GM23248 (cell line): ENCODE measurements around the gene NBEA. TPM values are rescaled to one million over a fixed set of nuclear protein-coding genes. Genes with fewer than 3 reads are reported as not detected.

Source experiments
- DNase-seq: peaks from one replicate; pipeline ENCODE4 v3.0.0-alpha.2; 2015
- H2AFZ ChIP-seq: fragments of 200-600 bp; sonication (generic); 2 replicates; pipeline ENCODE4 v1.6.1; 2016; ENCODE audit warnings: antibody characterized with exemption
- H3F3A ChIP-seq: fragments of 200-600 bp; sonication (generic); 2 replicates; pipeline ENCODE4 v1.6.1; 2016; ENCODE audit warnings: mild to moderate bottlenecking, antibody characterized with exemption, mixed run types; ENCODE audit not compliant: insufficient read depth
- H3K27ac ChIP-seq: fragments of 200-600 bp; sonication (generic); 2 replicates; pipeline ENCODE4 v1.5.1; 2016; ENCODE audit warnings: mild to moderate bottlenecking
- H3K27me3 ChIP-seq: fragments of 200-600 bp; sonication (generic); replicated peaks from 2 replicates; pipeline ENCODE4 v1.6.1; 2016; ENCODE audit warnings: mild to moderate bottlenecking; ENCODE audit not compliant: insufficient read depth
- H3K36me3 ChIP-seq: fragments of 200-600 bp; sonication (generic); 2 replicates; pipeline ENCODE4 v1.6.1; 2016; ENCODE audit warnings: low read depth, mild to moderate bottlenecking
- H3K4me1 ChIP-seq: fragments of 200-600 bp; sonication (generic); 2 replicates; pipeline ENCODE4 v1.6.1; 2016; ENCODE audit warnings: mild to moderate bottlenecking; ENCODE audit not compliant: insufficient read depth
- H3K4me2 ChIP-seq: fragments of 200-600 bp; sonication (generic); one replicate; pipeline ENCODE4 v1.6.1; 2016; ENCODE audit warnings: mild to moderate bottlenecking; ENCODE audit not compliant: unreplicated experiment
- H3K4me3 ChIP-seq: fragments of 200-600 bp; sonication (generic); 2 replicates; pipeline ENCODE4 v1.5.1; 2016; ENCODE audit warnings: mild to moderate bottlenecking
- H3K79me2 ChIP-seq: fragments of 200-600 bp; sonication (generic); 2 replicates; pipeline ENCODE4 v1.6.1; 2016; ENCODE audit warnings: mild to moderate bottlenecking; ENCODE audit not compliant: insufficient read depth
- H3K9ac ChIP-seq: fragments of 200-600 bp; sonication (generic); 2 replicates; pipeline ENCODE4 v1.6.1; 2016; ENCODE audit warnings: mild to moderate bottlenecking
- H3K9me2 ChIP-seq: fragments of 200-600 bp; sonication (generic); 2 replicates; pipeline ENCODE4 v1.6.1; 2016; ENCODE audit warnings: mixed run types, mild to moderate bottlenecking, moderate library complexity; ENCODE audit not compliant: insufficient read depth
- H3K9me3 ChIP-seq: fragments of 200-600 bp; sonication (generic); one replicate; pipeline ENCODE4 v1.6.1; 2017; ENCODE audit warnings: low read depth
- H4K20me1 ChIP-seq: fragments of 200-600 bp; sonication (generic); 2 replicates; pipeline ENCODE4 v1.6.0; 2016; ENCODE audit not compliant: insufficient read depth
- EZH2 ChIP-seq: fragments of 200-600 bp; sonication (generic); IDR thresholded peaks from 2 replicates; pipeline ENCODE4 v1.6.1; 2018; ENCODE audit warnings: antibody characterized with exemption, mild to moderate bottlenecking; ENCODE audit not compliant: insufficient read depth, poor library complexity, severe bottlenecking
- EZH2phosphoT487 ChIP-seq: fragments of 200-600 bp; sonication (generic); IDR thresholded peaks from 2 replicates; pipeline ENCODE4 v1.6.1; 2018; ENCODE audit warnings: antibody characterized with exemption, moderate library complexity, mild to moderate bottlenecking, low read depth; ENCODE audit not compliant: insufficient read depth
- WGBS, 2 experiments: methylation state at CpG; one replicate each; pipeline ENCODE4 v1.1.6; 2015 to 2017; ENCODE audit warnings: low lambda C conversion rate in 2 of 2, low coverage in 1 of 2; ENCODE audit errors: missing lambda C conversion rate in 2 of 2; 5-methylcytosine and 5-hydroxymethylcytosine counted together
- in situ Hi-C: fragments of 300-500 bp; cut with MboI; formaldehyde crosslinking; loops from 2 replicates; pipeline ENCODE4 v1.15.0; 2020
- polyA plus RNA-seq: library from polyadenylated mRNA; unstranded; fragments of >200 nt; fragmentation: Nextera tagmentation; extraction: Ambion mirVana; gene quantifications from 2 replicates; pipeline ENCODE4 v1.2.1, GENCODE V29; 2016
- total RNA-seq: library from RNA; depleted of rRNA; stranded (reverse); fragments of >200 nt; shearing (Covaris generic); gene quantifications from 2 replicates; pipeline ENCODE4 v1.2.3, GENCODE V29; 2014

NBEA gene
- total and polyA plus RNA-seq, 2 experiments from 2014 or later, result 1.9 to 3.7 TPM

- no peaks in the 10 kb centered on the region for H3K4me1 ChIP-seq
- no peak overlapping the region for H3K27ac ChIP-seq
- 93% methylated on average over 2 of the region's 2 CpGs for WGBS, 2 experiments
- no peaks in the 10 kb centered on the region for H3K9me2 ChIP-seq
- H4K20me1 ChIP-seq, result no peaks in the 10 kb centered on the region
- H3K36me3 ChIP-seq, result no peaks in the 10 kb centered on the region
- no peaks in the 10 kb centered on the region for H3F3A ChIP-seq
- no peak overlapping the region for H3K9ac ChIP-seq
- no peak overlapping the region for H2AFZ ChIP-seq
- no peaks in the 10 kb centered on the region for H3K9me3 ChIP-seq
- no peaks in the 10 kb centered on the region for H3K27me3 ChIP-seq
- no peaks in the 10 kb centered on the region for H3K79me2 ChIP-seq
- in situ Hi-C loops, result no loop called here
- no peak for TF ChIP-seq EZH2phosphoT487
- TF ChIP-seq EZH2, result no peak
- DNase-seq, result no peak
- H3K4me2 ChIP-seq, result no peak overlapping the region
- no peak overlapping the region for H3K4me3 ChIP-seq
These were observed 507.8 kb downstream of the NBEA start for GRCh38 chr13:35449821-35450220.

GRCh38 chr13:35455022-35455421 lies 513.0 kb downstream of the NBEA start:
- H3K4me2 ChIP-seq, result no peak overlapping the region
- H3K4me3 ChIP-seq, result no peak overlapping the region
- H3K79me2 ChIP-seq, result no peaks in the 10 kb centered on the region
- DNase-seq, result no peak
- in situ Hi-C loops, result no loop called here
- TF ChIP-seq EZH2phosphoT487 (no peak), EZH2 (no peak)
- H3K9me3 ChIP-seq, result no peaks in the 10 kb centered on the region
- H3K27me3 ChIP-seq, result no peaks in the 10 kb centered on the region
- no peaks in the 10 kb centered on the region for H4K20me1 ChIP-seq
- H2AFZ ChIP-seq, result no peak overlapping the region
- 0 out of 2 replicates have a peak, but pooled peaks cover 2% of the 10 kb centered on the region for H3K4me1 ChIP-seq
- no peak overlapping the region for H3K27ac ChIP-seq
- WGBS, 2 experiments, result 84 to 88% methylated on average over 1 of the region's 1 CpG
- no peaks in the 10 kb centered on the region for H3K36me3 ChIP-seq
- no peak overlapping the region for H3K9ac ChIP-seq
- H3F3A ChIP-seq, result no peaks in the 10 kb centered on the region
- H3K9me2 ChIP-seq, result no peaks in the 10 kb centered on the region

- no peaks in the 10 kb centered on the region for H3K27me3 ChIP-seq
These were observed 515.2 kb downstream of the NBEA start for GRCh38 chr13:35457258-35457657.

GRCh38 chr13:35460061-35460460 lies 518.0 kb downstream of the NBEA start:
- peak overlapping the region; percentile 13 for H3K4me2 ChIP-seq
- TF ChIP-seq EZH2, result no peak
- no peak for TF ChIP-seq EZH2phosphoT487
- H3F3A ChIP-seq, result no peaks in the 10 kb centered on the region
- H3K9me3 ChIP-seq, result no peaks in the 10 kb centered on the region
- DNase-seq, result peak; percentile 50
- H4K20me1 ChIP-seq, result no peaks in the 10 kb centered on the region
- 0 out of 2 replicates have a peak, but pooled peaks cover 7% of the 10 kb centered on the region for H3K4me1 ChIP-seq
- peak overlapping the region; percentile 23; the same call in 1 of the 2 replicates for H2AFZ ChIP-seq
- WGBS, 2 experiments, result 48 to 49% methylated on average over 2 of the region's 2 CpGs
- H3K27ac ChIP-seq, result no peak overlapping the region
- H3K9ac ChIP-seq, result no peak overlapping the region
- in situ Hi-C loops, result no loop called here
- no peaks in the 10 kb centered on the region for H3K27me3 ChIP-seq
- no peaks in the 10 kb centered on the region for H3K9me2 ChIP-seq
- no peaks in the 10 kb centered on the region for H3K36me3 ChIP-seq
- H3K4me3 ChIP-seq, result no peak overlapping the region
- no peaks in the 10 kb centered on the region for H3K79me2 ChIP-seq

More at GRCh38 chr13:35457258-35457657, 515.2 kb downstream of the NBEA start:
- Histone ChIP-seq H3K9ac (no peak overlapping the region), H3K4me1 (0 out of 2 replicates have a peak, but pooled peaks cover 7% of the 10 kb centered on the region), H3K9me2 (no peaks in the 10 kb centered on the region), H3K4me3 (no peak overlapping the region), H3K27ac (no peak overlapping the region), H3F3A (no peaks in the 10 kb centered on the region), H2AFZ (no peak overlapping the region), H4K20me1 (no peaks in the 10 kb centered on the region), H3K36me3 (no peaks in the 10 kb centered on the region), H3K9me3 (no peaks in the 10 kb centered on the region), H3K79me2 (no peaks in the 10 kb centered on the region), H3K4me2 (no peak overlapping the region)
- DNase-seq, result no peak
- in situ Hi-C loops, result no loop called here
- TF ChIP-seq EZH2, result no peak
- no peak for TF ChIP-seq EZH2phosphoT487
- WGBS, 2 experiments, result 97% methylated on average over 3 of the region's 3 CpGs

GRCh38 chr13:35465371-35465770 lies 523.3 kb downstream of the NBEA start:
- peaks cover 6% of the 10 kb centered on the region; the same call in 1 of the 2 replicates for H3F3A ChIP-seq
- H3K4me3 ChIP-seq, result no peak overlapping the region
- no peak overlapping the region for H2AFZ ChIP-seq
- no peak overlapping the region for H3K4me2 ChIP-seq
- no peak for TF ChIP-seq EZH2phosphoT487
- TF ChIP-seq EZH2, result no peak
- no peaks in the 10 kb centered on the region for H4K20me1 ChIP-seq
- no peak overlapping the region for H3K9ac ChIP-seq
- H3K9me3 ChIP-seq, result no peaks in the 10 kb centered on the region
- H3K36me3 ChIP-seq, result no peaks in the 10 kb centered on the region
- peaks cover 4% of the 10 kb centered on the region; the same call in 1 of the 2 replicates for H3K79me2 ChIP-seq
- peaks cover 15% of the 10 kb centered on the region for H3K4me1 ChIP-seq
- DNase-seq, result no peak
- in situ Hi-C loops, result no loop called here
- no peaks in the 10 kb centered on the region for H3K9me2 ChIP-seq
- H3K27ac ChIP-seq, result no peak overlapping the region
- no peaks in the 10 kb centered on the region for H3K27me3 ChIP-seq
- 97 to 98% methylated on average over 3 of the region's 3 CpGs for WGBS, 2 experiments
